HFF-Myc (cell line): Measurements from ENCODE around the gene CYP3A5.
"Not testable (repeated sequence)": the region's sequence is repeated elsewhere in the genome, so short reads cannot be mapped to it uniquely, and the experiment has no call there.

Source experiments
- DNase-seq: peaks from one replicate; pipeline ENCODE4 v3.0.0-alpha.2; 2011; ENCODE audit warnings: low read depth; ENCODE audit errors: extremely low read depth
- H3K4me3 ChIP-seq: replicated peaks from 2 replicates; pipeline ENCODE4 v1.5.1; 2011; ENCODE audit warnings: low read depth, mild to moderate bottlenecking, control low read depth, low read length
- CTCF ChIP-seq: IDR thresholded peaks from 2 replicates; pipeline ENCODE4 v1.5.1; 2012; ENCODE audit warnings: mild to moderate bottlenecking, low read depth, low read length, control low read depth; ENCODE audit errors: missing control alignments

The CYP3A5 gene

GRCh38 chr7:99709838-99710578 is 30.2 kb upstream of the CYP3A5 start:
- DNase-seq = no peak
- no peak for TF ChIP-seq CTCF
- no peak overlapping the region for H3K4me3 ChIP-seq

GRCh38 chr7:99709260-99709659 is 29.5 kb upstream of the CYP3A5 start:
- H3K4me3 ChIP-seq = no peak overlapping the region
- no peak for DNase-seq
- TF ChIP-seq CTCF = no peak

- no peak for TF ChIP-seq CTCF
- no peak overlapping the region for H3K4me3 ChIP-seq
- DNase-seq = no peak
Observed at GRCh38 chr7:99707096-99707495, 27.3 kb upstream of the CYP3A5 start.

- no peak for TF ChIP-seq CTCF
- H3K4me3 ChIP-seq = no peak overlapping the region
Observed at GRCh38 chr7:99699946-99700345, 20.1 kb upstream of the CYP3A5 start.

GRCh38 chr7:99698867-99699730 is 19.3 kb upstream of the CYP3A5 start:
- DNase-seq, H3K4me3 ChIP-seq: not testable (repeated sequence)

More at GRCh38 chr7:99699946-99700345, 20.1 kb upstream of the CYP3A5 start:
- no peak for DNase-seq

- no peak for TF ChIP-seq CTCF
- H3K4me3 ChIP-seq = no peak overlapping the region
- DNase-seq = no peak
Observed at GRCh38 chr7:99694912-99695304, 15.1 kb upstream of the CYP3A5 start.

GRCh38 chr7:99694201-99694911 is 14.6 kb upstream of the CYP3A5 start:
- DNase-seq = no peak
- no peak for TF ChIP-seq CTCF
- no peak overlapping the region for H3K4me3 ChIP-seq
